Heart left ventricle (tissue), 13 donors: ENCODE measurements around the gene SPATC1L.

Experiments used
- CTCF ChIP-seq, 12 donors: fragments of 200-600 bp; sonication (generic) in 4 of 12; IDR thresholded peaks; one replicate each; pipeline versions ENCODE4 v1.5.0 to v1.8.0; 2018 to 2022; ENCODE audit warnings: antibody characterized with exemption in 12 of 12, mild to moderate bottlenecking in 5 of 12
- POLR2A ChIP-seq, 2 donors: fragments of 450-650 bp; IDR thresholded peaks; one replicate each; pipeline ENCODE4 v1.6.1; 2017; ENCODE audit warnings: antibody characterized with exemption in 2 of 2, mild to moderate bottlenecking in 2 of 2, moderate library complexity in 2 of 2
- donor health status: ischemic (EF 13 %, LVEDD 7.1; RV severe dilation, severe dysfunction).
- donor health status: DM: no; HTN: yes; CAD: no.
- donor health status: DM: no; HTN: no; CAD: no.
- donor health status: ischemic (EF 25% LVEDD 6.9; RV normal size, moderate dysfunction).
- donor health status: ischemic (EF 25% LVEDD 5.7; RV mildly dilated, moderate dysfunction).
- donor health status: ischemic (EF 35%, LVEDD 5.7; RV mildly dilated, moderate dysfunction).
- donor health status: nonischemic (EF 11% LVEDD 7.7; RV severe dilation, severe dysfunction).
- donor health status: DM: yes; HTN: yes; CAD: no.
- donor health status: PGD.
- donor health status: ischemic (EF 29% LVEDD 5.4; RV normal size, mild dysfunction).
- donor health status: nonischemic (EF 23%, LVEDD 6.1; RV moderate dilation, normal function).

GRCh38 chr21:46163380-46163779, 20.9 kb downstream of the SPATC1L start:
- TF ChIP-seq CTCF (IDR thresholded peaks at IDR 0.05) (no peak), POLR2A (IDR thresholded peaks at IDR 0.05) (no peak)
